SK-N-SH treated with all-trans-retinoic acid at 6 μM for 48 hours (cell line): ENCODE measurements around the gene CAMKK2.

Experiments used
- ATAC-seq: fragments of 200-7000 bp; cut with Tn5 transposase; 3 replicates; pipeline ENCODE4 v1.9.1; 2020; ENCODE audit warnings: mild to moderate bottlenecking, moderate library complexity
- CSDC2 ChIP-seq: fragments of 250-450 bp; sonication (Bioruptor Pico); IDR thresholded peaks from 2 replicates; pipeline ENCODE4 v1.5.0; 2020; ENCODE audit warnings: mild to moderate bottlenecking, moderate library complexity
- ESRRG ChIP-seq: fragments of 250-450 bp; sonication (Bioruptor Pico); IDR thresholded peaks from 2 replicates; pipeline ENCODE4 v1.6.1; 2021; ENCODE audit warnings: mild to moderate bottlenecking
- GLIS3 ChIP-seq: fragments of 250-450 bp; sonication (Bioruptor Pico); IDR thresholded peaks from 2 replicates; pipeline ENCODE4 v1.5.0; 2020; ENCODE audit warnings: mild to moderate bottlenecking, moderate library complexity
- OSR1 ChIP-seq: fragments of 250-450 bp; sonication (Bioruptor Pico); IDR thresholded peaks from 2 replicates; pipeline ENCODE4 v1.8.0; 2022; ENCODE audit warnings: moderate library complexity, mild to moderate bottlenecking, inconsistent platforms
- SNAI2 ChIP-seq: fragments of 250-450 bp; sonication (Bioruptor Pico); IDR thresholded peaks from 2 replicates; pipeline ENCODE4 v1.5.0; 2020; ENCODE audit warnings: mild to moderate bottlenecking, moderate library complexity
- TCF4 ChIP-seq: fragments of 250-450 bp; sonication (Bioruptor Pico); IDR thresholded peaks from 2 replicates; pipeline ENCODE4 v1.8.0; 2021; ENCODE audit warnings: mild to moderate bottlenecking, moderate library complexity, borderline replicate concordance
- TOX ChIP-seq: fragments of 250-450 bp; sonication (Bioruptor Pico); IDR thresholded peaks from 2 replicates; pipeline ENCODE4 v1.8.0; 2021; ENCODE audit warnings: mild to moderate bottlenecking, moderate library complexity, borderline replicate concordance
- ZC3H10 ChIP-seq: fragments of 250-450 bp; sonication (Bioruptor Pico); IDR thresholded peaks from 2 replicates; pipeline ENCODE4 v1.5.1; 2021; ENCODE audit warnings: mild to moderate bottlenecking, moderate library complexity
- ZFP3 ChIP-seq: fragments of 250-450 bp; sonication (Bioruptor Pico); IDR thresholded peaks from 2 replicates; pipeline ENCODE4 v1.5.0; 2020; ENCODE audit warnings: mild to moderate bottlenecking, moderate library complexity
- ZFP30 ChIP-seq: fragments of 450-650 bp; formaldehyde crosslinking; IDR thresholded peaks from 2 replicates; pipeline ENCODE4 v1.5.0; 2022; ENCODE audit warnings: mild to moderate bottlenecking, moderate library complexity
- ZNF565 ChIP-seq: fragments of 450-650 bp; formaldehyde crosslinking; conservative IDR thresholded peaks from 2 replicates; pipeline ENCODE4 v1.5.0; 2020; ENCODE audit warnings: low read depth, mild to moderate bottlenecking, moderate library complexity
- ZNF70 ChIP-seq: fragments of 450-650 bp; formaldehyde crosslinking; IDR thresholded peaks from 2 replicates; pipeline ENCODE4 v1.5.0; 2020; ENCODE audit warnings: mild to moderate bottlenecking, moderate library complexity
- ZNF8 ChIP-seq: fragments of 450-650 bp; formaldehyde crosslinking; IDR thresholded peaks from 2 replicates; pipeline ENCODE4 v1.5.0; 2020; ENCODE audit warnings: mild to moderate bottlenecking, moderate library complexity
- TF ChIP-seq, protein P1 (sequence below): fragments of 250-450 bp; sonication (Bioruptor Pico); IDR thresholded peaks from 2 replicates; pipeline ENCODE4 v1.8.0; 2020; ENCODE audit warnings: mild to moderate bottlenecking, moderate library complexity, borderline replicate concordance
- TF ChIP-seq, protein P2 (sequence below): fragments of 250-450 bp; sonication (Bioruptor Pico); IDR thresholded peaks from 2 replicates; pipeline ENCODE4 v1.5.0; 2020; ENCODE audit warnings: mild to moderate bottlenecking, moderate library complexity
- TF ChIP-seq, protein P3 (sequence below): fragments of 250-450 bp; sonication (Bioruptor Pico); IDR thresholded peaks from 2 replicates; pipeline ENCODE4 v1.5.1; 2020; ENCODE audit warnings: low read depth, mild to moderate bottlenecking, moderate library complexity
- TF ChIP-seq, protein P4 (sequence below): fragments of 250-450 bp; sonication (Bioruptor Pico); IDR thresholded peaks from 2 replicates; pipeline ENCODE4 v1.8.0; 2021; ENCODE audit warnings: low read depth, mild to moderate bottlenecking, moderate library complexity, borderline replicate concordance

CAMKK2 gene

DNA sequence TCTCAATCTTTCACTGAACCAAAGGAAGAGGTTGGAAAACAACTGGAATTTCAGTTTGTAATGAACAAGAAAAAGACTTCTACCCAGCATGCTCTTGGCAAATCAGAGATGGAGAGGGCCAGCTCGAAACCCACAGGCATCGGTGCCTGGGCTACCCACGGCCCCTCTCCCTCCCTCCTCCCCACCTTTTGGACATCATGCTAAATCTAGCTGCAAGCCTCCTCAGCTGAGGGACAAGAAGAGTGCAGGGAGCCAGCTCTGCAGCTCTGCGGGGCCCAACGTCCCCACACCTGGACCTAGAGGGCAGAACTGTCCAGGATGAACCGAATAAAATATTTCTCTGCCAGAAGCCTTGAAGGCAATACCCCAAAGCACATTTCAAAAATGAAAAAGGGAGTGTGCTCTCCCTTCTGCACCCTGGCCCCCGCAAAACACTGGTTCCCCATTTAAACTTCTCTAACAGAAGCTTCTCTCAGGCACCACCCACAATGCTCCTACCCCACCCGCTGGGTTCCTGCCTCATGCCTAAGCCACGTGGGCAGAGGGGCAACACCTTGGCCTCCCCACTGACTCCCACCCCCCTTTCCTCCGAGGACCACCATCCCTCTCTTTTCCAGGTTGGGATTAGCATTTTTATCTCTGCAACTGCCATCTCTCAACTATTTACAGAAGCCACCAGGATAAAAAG is 8.2 kb downstream of the CAMKK2 start:
- TF ChIP-seq ZFP30 (CRISPR knock-in tag) (no peak), CSDC2 (CRISPR knock-in tag) (no peak), ZNF565 (CRISPR knock-in tag) (no peak), TOX (CRISPR knock-in tag) (no peak), GLIS3 (no peak), ZNF8 (CRISPR knock-in tag) (no peak), SNAI2 (CRISPR knock-in tag) (no peak), ZC3H10 (CRISPR knock-in tag) (no peak), ZFP3 (CRISPR knock-in tag) (no peak)
- TF ChIP-seq, protein P1, sequence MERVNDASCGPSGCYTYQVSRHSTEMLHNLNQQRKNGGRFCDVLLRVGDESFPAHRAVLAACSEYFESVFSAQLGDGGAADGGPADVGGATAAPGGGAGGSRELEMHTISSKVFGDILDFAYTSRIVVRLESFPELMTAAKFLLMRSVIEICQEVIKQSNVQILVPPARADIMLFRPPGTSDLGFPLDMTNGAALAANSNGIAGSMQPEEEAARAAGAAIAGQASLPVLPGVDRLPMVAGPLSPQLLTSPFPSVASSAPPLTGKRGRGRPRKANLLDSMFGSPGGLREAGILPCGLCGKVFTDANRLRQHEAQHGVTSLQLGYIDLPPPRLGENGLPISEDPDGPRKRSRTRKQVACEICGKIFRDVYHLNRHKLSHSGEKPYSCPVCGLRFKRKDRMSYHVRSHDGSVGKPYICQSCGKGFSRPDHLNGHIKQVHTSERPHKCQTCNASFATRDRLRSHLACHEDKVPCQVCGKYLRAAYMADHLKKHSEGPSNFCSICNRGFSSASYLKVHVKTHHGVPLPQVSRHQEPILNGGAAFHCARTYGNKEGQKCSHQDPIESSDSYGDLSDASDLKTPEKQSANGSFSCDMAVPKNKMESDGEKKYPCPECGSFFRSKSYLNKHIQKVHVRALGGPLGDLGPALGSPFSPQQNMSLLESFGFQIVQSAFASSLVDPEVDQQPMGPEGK (CRISPR knock-in tag) = no peak
- TF ChIP-seq, protein P2, sequence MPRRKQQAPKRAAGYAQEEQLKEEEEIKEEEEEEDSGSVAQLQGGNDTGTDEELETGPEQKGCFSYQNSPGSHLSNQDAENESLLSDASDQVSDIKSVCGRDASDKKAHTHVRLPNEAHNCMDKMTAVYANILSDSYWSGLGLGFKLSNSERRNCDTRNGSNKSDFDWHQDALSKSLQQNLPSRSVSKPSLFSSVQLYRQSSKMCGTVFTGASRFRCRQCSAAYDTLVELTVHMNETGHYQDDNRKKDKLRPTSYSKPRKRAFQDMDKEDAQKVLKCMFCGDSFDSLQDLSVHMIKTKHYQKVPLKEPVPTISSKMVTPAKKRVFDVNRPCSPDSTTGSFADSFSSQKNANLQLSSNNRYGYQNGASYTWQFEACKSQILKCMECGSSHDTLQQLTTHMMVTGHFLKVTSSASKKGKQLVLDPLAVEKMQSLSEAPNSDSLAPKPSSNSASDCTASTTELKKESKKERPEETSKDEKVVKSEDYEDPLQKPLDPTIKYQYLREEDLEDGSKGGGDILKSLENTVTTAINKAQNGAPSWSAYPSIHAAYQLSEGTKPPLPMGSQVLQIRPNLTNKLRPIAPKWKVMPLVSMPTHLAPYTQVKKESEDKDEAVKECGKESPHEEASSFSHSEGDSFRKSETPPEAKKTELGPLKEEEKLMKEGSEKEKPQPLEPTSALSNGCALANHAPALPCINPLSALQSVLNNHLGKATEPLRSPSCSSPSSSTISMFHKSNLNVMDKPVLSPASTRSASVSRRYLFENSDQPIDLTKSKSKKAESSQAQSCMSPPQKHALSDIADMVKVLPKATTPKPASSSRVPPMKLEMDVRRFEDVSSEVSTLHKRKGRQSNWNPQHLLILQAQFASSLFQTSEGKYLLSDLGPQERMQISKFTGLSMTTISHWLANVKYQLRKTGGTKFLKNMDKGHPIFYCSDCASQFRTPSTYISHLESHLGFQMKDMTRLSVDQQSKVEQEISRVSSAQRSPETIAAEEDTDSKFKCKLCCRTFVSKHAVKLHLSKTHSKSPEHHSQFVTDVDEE (CRISPR knock-in tag) = no peak
- TF ChIP-seq, protein P3, sequence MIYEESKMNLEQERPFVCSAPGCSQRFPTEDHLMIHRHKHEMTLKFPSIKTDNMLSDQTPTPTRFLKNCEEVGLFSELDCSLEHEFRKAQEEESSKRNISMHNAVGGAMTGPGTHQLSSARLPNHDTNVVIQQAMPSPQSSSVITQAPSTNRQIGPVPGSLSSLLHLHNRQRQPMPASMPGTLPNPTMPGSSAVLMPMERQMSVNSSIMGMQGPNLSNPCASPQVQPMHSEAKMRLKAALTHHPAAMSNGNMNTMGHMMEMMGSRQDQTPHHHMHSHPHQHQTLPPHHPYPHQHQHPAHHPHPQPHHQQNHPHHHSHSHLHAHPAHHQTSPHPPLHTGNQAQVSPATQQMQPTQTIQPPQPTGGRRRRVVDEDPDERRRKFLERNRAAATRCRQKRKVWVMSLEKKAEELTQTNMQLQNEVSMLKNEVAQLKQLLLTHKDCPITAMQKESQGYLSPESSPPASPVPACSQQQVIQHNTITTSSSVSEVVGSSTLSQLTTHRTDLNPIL (CRISPR knock-in tag) = no peak
- ATAC-seq = no peak

DNA sequence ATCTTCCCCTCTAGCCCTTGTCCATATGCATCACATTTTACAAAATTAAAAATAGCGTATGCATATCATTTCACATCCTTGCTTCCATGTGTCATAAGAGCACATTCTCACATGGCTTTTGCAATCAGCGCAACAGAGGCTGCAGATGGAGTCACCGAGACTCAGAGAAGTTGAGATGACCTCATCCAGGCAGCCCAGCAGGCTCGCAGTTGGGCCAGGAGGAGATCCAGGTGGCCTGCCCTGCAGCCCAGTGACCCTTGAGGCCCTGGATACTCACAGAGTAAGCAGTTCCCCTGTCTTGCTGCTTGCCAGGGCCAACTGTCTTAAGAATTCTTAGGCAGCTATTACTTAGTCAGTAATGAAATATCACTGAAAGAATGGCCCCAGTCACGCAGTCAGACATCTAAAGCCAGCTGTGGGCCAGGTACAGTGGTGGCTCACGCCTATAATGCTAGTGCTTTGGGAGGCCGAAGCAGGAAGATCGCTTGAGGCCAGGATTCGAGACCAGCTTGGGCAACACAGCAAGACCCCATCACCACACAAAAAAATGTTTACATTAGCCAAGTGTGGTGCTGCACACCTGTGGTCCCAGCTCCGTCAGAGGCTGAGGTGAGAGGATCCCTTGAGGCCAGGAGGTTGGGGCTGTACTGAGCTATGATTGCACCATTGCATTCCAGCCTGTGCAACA is 9.1 kb downstream of the CAMKK2 start:
- ATAC-seq = no peak

More for the DNA sequence above, 9.1 kb downstream of the CAMKK2 start:
- TF ChIP-seq ZNF565 (CRISPR knock-in tag) (no peak), TCF4 (no peak), ESRRG (CRISPR knock-in tag) (no peak), ZNF70 (CRISPR knock-in tag) (no peak), ZC3H10 (CRISPR knock-in tag) (no peak), SNAI2 (CRISPR knock-in tag) (no peak), TOX (CRISPR knock-in tag) (no peak), OSR1 (CRISPR knock-in tag) (no peak), GLIS3 (no peak), ZNF8 (CRISPR knock-in tag) (no peak)
- TF ChIP-seq, protein P2 (CRISPR knock-in tag) = no peak
- TF ChIP-seq, protein P4, sequence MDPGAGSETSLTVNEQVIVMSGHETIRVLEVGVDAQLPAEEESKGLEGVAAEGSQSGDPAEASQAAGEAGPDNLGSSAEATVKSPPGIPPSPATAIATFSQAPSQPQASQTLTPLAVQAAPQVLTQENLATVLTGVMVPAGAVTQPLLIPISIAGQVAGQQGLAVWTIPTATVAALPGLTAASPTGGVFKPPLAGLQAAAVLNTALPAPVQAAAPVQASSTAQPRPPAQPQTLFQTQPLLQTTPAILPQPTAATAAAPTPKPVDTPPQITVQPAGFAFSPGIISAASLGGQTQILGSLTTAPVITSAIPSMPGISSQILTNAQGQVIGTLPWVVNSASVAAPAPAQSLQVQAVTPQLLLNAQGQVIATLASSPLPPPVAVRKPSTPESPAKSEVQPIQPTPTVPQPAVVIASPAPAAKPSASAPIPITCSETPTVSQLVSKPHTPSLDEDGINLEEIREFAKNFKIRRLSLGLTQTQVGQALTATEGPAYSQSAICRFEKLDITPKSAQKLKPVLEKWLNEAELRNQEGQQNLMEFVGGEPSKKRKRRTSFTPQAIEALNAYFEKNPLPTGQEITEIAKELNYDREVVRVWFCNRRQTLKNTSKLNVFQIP (CRISPR knock-in tag) = no peak
